Endothelial cell of umbilical vein (primary cell): Measurements from ENCODE around the gene MAPK6. TPM values are rescaled to one million over a fixed set of nuclear protein-coding genes. Genes with fewer than 3 reads are reported as not detected.
A peak's percentile ranks its signal among the peaks of the same experiment; 100 is the strongest.

Experiments used
- BruUV-seq: library from RNA; stranded (reverse); fragments of 400-500 nt; replicated peaks from 2 replicates; lab custom pipeline; 2021; lab: Mats Ljungman, UMichigan
- CTCF ChIA-PET: fragments of 300-600, 350-600 bp; sonication (Branson Sonifier 250); formaldehyde crosslinking; loops from one replicate; lab custom pipeline; 2021; ENCODE audit warnings: antibody characterized with exemption, inconsistent platforms; lab: Charles Lee
- POLR2A ChIA-PET: fragments of 300-600, 350-600 bp; sonication (Branson Sonifier 250); formaldehyde crosslinking; loops from one replicate; lab custom pipeline; 2021; ENCODE audit warnings: antibody characterized with exemption, inconsistent platforms; lab: Charles Lee
- DNase-seq: peaks from one replicate; pipeline ENCODE4 v3.0.0-alpha.2; 2011; ENCODE audit warnings: low read depth, low spot score
- FAIRE-seq: peaks from 2 replicates; lab custom pipeline; 2011; peaks lifted over from hg19 to GRCh38; lab: Jason Lieb, UNC
- H2AFZ ChIP-seq: 2 replicates; pipeline ENCODE4 v1.6.0; 2012; ENCODE audit warnings: low read depth, low read length, control low read depth, inconsistent platforms
- H3K27ac ChIP-seq: 2 replicates; pipeline ENCODE4 v1.5.1; 2011; ENCODE audit warnings: low read depth, mild to moderate bottlenecking, control low read depth, low read length, moderate library complexity; ENCODE audit not compliant: insufficient read depth
- H3K27me3 ChIP-seq, 2 experiments: 2 replicates each; pipeline versions ENCODE4 v1.6.0 to v1.6.1; 2011; ENCODE audit warnings: low read length in 2 of 2, mixed read lengths in 1 of 2; ENCODE audit not compliant: control insufficient read depth in 2 of 2, insufficient read depth in 2 of 2
- H3K36me3 ChIP-seq, 2 experiments: 2 replicates in 1 of 2; 3 replicates in 1 of 2; pipeline ENCODE4 v1.5.1; 2011; ENCODE audit warnings: low read length in 2 of 2, mild to moderate bottlenecking in 1 of 2, moderate library complexity in 1 of 2; ENCODE audit not compliant: control insufficient read depth in 2 of 2, insufficient read depth in 2 of 2; ENCODE audit errors: extremely low read depth in 1 of 2
- H3K4me1 ChIP-seq: 3 replicates; pipeline ENCODE4 v1.5.1; 2011; ENCODE audit warnings: mild to moderate bottlenecking, low read length; ENCODE audit not compliant: control insufficient read depth, insufficient read depth; ENCODE audit errors: extremely low read depth
- H3K4me2 ChIP-seq: 2 replicates; pipeline ENCODE4 v1.6.1; 2011; ENCODE audit warnings: low read length, control low read depth, mixed read lengths; ENCODE audit not compliant: insufficient read depth
- H3K4me3 ChIP-seq, 3 experiments: fragments of 200-600 bp in 1 of 3; sonication (generic), shearing (Covaris generic) in 1 of 3; replicated peaks in 1 of 3; 2 replicates each; pipeline ENCODE4 v1.5.1; 2011 to 2016; ENCODE audit warnings: control low read depth in 3 of 3, low read length in 3 of 3, mild to moderate bottlenecking in 2 of 3, inconsistent platforms in 1 of 3, low read depth in 1 of 3, moderate library complexity in 1 of 3; ENCODE audit not compliant: insufficient read depth in 1 of 3
- H3K79me2 ChIP-seq: 2 replicates; pipeline ENCODE4 v1.6.0; 2012; ENCODE audit warnings: low read length, inconsistent platforms; ENCODE audit not compliant: control insufficient read depth, insufficient read depth
- H3K9ac ChIP-seq: replicated peaks from 2 replicates; pipeline ENCODE3; 2011; ENCODE audit warnings: low read length, control low read depth; ENCODE audit not compliant: insufficient read depth; ENCODE audit errors: extremely low read depth
- H3K9me1 ChIP-seq: replicated peaks from 3 replicates; pipeline ENCODE4 v1.6.0; 2011; ENCODE audit warnings: mild to moderate bottlenecking, low read length; ENCODE audit not compliant: control insufficient read depth, insufficient read depth; ENCODE audit errors: extremely low read depth
- H3K9me3 ChIP-seq: replicated peaks from 2 replicates; pipeline ENCODE4 v1.5.1; 2012; ENCODE audit warnings: low read length, inconsistent platforms; ENCODE audit not compliant: control insufficient read depth, insufficient read depth
- H4K20me1 ChIP-seq: replicated peaks from 2 replicates; pipeline ENCODE3; 2011; ENCODE audit warnings: mild to moderate bottlenecking, low read length; ENCODE audit not compliant: control insufficient read depth, insufficient read depth; ENCODE audit errors: extremely low read depth
- EZH2 ChIP-seq: IDR thresholded peaks from 2 replicates; pipeline ENCODE4 v1.6.1; 2012; ENCODE audit warnings: borderline replicate concordance, low read depth, mild to moderate bottlenecking, moderate library complexity, low read length, inconsistent platforms; ENCODE audit not compliant: severe bottlenecking
- FOS ChIP-seq: IDR thresholded peaks from 2 replicates; pipeline ENCODE4 v1.6.1; 2011; ENCODE audit warnings: mild to moderate bottlenecking, low read length, moderate library complexity, borderline replicate concordance; ENCODE audit not compliant: insufficient read depth
- GATA2 ChIP-seq: IDR thresholded peaks from 2 replicates; pipeline ENCODE4 v1.7.0; 2011; ENCODE audit warnings: low read depth, mild to moderate bottlenecking, moderate library complexity, mixed read lengths, low read length; ENCODE audit not compliant: insufficient read length, insufficient read depth
- JUN ChIP-seq: IDR thresholded peaks from 2 replicates; pipeline ENCODE4 v1.6.1; 2011; ENCODE audit warnings: borderline replicate concordance, low read depth; ENCODE audit not compliant: insufficient read length, insufficient read depth
- MYC ChIP-seq: IDR thresholded peaks from one replicate; pipeline ENCODE4 v1.6.1; 2011; ENCODE audit warnings: mild to moderate bottlenecking, low read depth, low read length
- POLR2A ChIP-seq: IDR thresholded peaks from 2 replicates; pipeline ENCODE4 v1.6.1; 2012; ENCODE audit warnings: low read depth, mild to moderate bottlenecking, control low read depth, low read length
- POLR2AphosphoS5 ChIP-seq: IDR thresholded peaks from 2 replicates; pipeline ENCODE4 v1.6.1; 2012; ENCODE audit warnings: low read depth, mild to moderate bottlenecking, control low read depth, low read length, moderate library complexity; ENCODE audit not compliant: insufficient read depth
- dilution Hi-C: fragments of 300-500 bp; cut with MboI; formaldehyde crosslinking; loops from one replicate; pipeline ENCODE4 v1.15.0; 2019; ENCODE audit warnings: low sequenced_read_pairs; ENCODE audit not compliant: extremely low pct_ligation_motif_present
- intact Hi-C: fragments of 100-400 bp; cut with micrococcal nuclease; formaldehyde crosslinking; loops from one replicate; pipeline ENCODE4 v1.10.0; 2022
- polyA plus RNA-seq, 4 experiments: library from polyadenylated mRNA; depleted of rRNA in 3 of 4; stranded (reverse) in 3 of 4; unstranded in 1 of 4; fragments of >200 nt; gene quantifications; 2 replicates each; pipeline versions ENCODE4 v1.2.1 to v1.2.3, GENCODE V29; 2011 to 2012; ENCODE audit warnings: missing spikeins in 1 of 4
- total RNA-seq: library from RNA; stranded (reverse); gene quantifications from 2 replicates; pipeline ENCODE4 v1.2.3, GENCODE V29; 2021
- TF ChIP-seq, protein P1 (sequence below), 2 donors: IDR thresholded peaks; 1 replicate in 1 of 2; 2 replicates in 1 of 2; pipeline ENCODE4 v1.5.1; 2011; ENCODE audit warnings: low read length in 2 of 2, mild to moderate bottlenecking in 2 of 2, moderate library complexity in 2 of 2, control low read depth in 1 of 2, inconsistent platforms in 1 of 2, low read depth in 1 of 2; ENCODE audit not compliant: insufficient read depth in 1 of 2; ENCODE audit errors: extremely low read depth in 1 of 2
- TF ChIP-seq, protein P2 (sequence below): IDR thresholded peaks from 2 replicates; pipeline ENCODE4 v1.6.1; 2011; ENCODE audit not compliant: insufficient read depth, insufficient read length

MAPK6 gene
- total and polyA plus RNA-seq, 2 donors (not counting 3 experiments of a cell fraction or from before 2014, with no cell fraction given), result 10.9 to 37.4 TPM

DNA sequence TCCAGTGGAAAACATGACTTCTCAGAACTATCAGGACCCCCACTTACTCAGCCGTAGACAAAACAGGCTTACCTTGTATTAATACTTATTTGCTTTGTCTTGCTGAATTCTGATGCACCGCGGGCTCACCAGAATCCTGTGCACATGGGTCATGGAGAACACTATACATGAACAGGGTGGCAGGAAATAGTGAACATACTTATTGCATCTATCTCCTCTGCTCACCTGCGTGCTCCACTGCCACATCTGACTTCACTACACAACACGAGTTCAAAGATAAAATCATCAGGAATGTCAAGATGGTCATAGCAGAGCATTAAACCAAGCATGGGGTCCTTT is 10.7 kb upstream of the MAPK6 start:
- CTCF ChIA-PET, result interaction anchor here (1.8 kb wide), 1 partner anchor 71 kb away, joined by 4 read pairs; no protein-coding TSS in a partner anchor
- intact Hi-C loops, result no loop called here
- FAIRE-seq, result no peak

More for the DNA sequence above, 10.7 kb upstream of the MAPK6 start:
- Histone ChIP-seq H2AFZ (no peak overlapping the region), H3K36me3 (no peaks in the 10 kb centered on the region), H3K4me2 (peak overlapping the region; percentile 46), H3K4me3 (no peak overlapping the region), H3K9ac (no peak overlapping the region), H3K9me1 (no peaks in the 10 kb centered on the region), H3K27ac (peak overlapping the region; percentile 49), H3K4me1 (peaks cover 44% of the 10 kb centered on the region), H3K79me2 (no peaks in the 10 kb centered on the region), H4K20me1 (no peaks in the 10 kb centered on the region), H3K27me3 (no peaks in the 10 kb centered on the region), H3K9me3 (no peaks in the 10 kb centered on the region)
- DNase-seq, result no peak
- dilution Hi-C loops, result no loop called here
- POLR2A ChIA-PET, result interaction anchor here (0.7 to 0.9 kb wide), 2 partner anchors 37 to 145 kb away, joined by 3 to 13 read pairs; partner anchors contain the start of gene LEO1
- TF ChIP-seq GATA2 (no peak), JUN (no peak), POLR2A (no peak), EZH2 (no peak), FOS (no peak), MYC (no peak), POLR2AphosphoS5 (no peak)
- TF ChIP-seq, protein P1, sequence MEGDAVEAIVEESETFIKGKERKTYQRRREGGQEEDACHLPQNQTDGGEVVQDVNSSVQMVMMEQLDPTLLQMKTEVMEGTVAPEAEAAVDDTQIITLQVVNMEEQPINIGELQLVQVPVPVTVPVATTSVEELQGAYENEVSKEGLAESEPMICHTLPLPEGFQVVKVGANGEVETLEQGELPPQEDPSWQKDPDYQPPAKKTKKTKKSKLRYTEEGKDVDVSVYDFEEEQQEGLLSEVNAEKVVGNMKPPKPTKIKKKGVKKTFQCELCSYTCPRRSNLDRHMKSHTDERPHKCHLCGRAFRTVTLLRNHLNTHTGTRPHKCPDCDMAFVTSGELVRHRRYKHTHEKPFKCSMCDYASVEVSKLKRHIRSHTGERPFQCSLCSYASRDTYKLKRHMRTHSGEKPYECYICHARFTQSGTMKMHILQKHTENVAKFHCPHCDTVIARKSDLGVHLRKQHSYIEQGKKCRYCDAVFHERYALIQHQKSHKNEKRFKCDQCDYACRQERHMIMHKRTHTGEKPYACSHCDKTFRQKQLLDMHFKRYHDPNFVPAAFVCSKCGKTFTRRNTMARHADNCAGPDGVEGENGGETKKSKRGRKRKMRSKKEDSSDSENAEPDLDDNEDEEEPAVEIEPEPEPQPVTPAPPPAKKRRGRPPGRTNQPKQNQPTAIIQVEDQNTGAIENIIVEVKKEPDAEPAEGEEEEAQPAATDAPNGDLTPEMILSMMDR (IDR thresholded peaks at IDR 0.05; ENCODE audit: extremely low read depth in 1 of 2, insufficient read depth in 1 of 2, low read depth in 1 of 2, low read length in 2 of 2), result no peak
- TF ChIP-seq, protein P2, sequence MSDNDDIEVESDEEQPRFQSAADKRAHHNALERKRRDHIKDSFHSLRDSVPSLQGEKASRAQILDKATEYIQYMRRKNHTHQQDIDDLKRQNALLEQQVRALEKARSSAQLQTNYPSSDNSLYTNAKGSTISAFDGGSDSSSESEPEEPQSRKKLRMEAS, result no peak
- BruUV-seq, result no TSS peak
